PC-9 (cell line): ENCODE data around the gene SLC24A4.

ENCODE experiments used
- EZH2 ChIP-seq: fragments of 200-600 bp; sonication (generic); IDR thresholded peaks from 2 replicates; pipeline ENCODE4 v1.8.0; 2017; ENCODE audit warnings: antibody characterized with exemption, low read depth
- TF ChIP-seq, protein P1 (sequence below): fragments of 200-600 bp; sonication (generic); conservative IDR thresholded peaks from 2 replicates; pipeline ENCODE4 v1.6.1; 2017; ENCODE audit warnings: mixed run types, antibody characterized with exemption, mild to moderate bottlenecking, moderate library complexity

DNA sequence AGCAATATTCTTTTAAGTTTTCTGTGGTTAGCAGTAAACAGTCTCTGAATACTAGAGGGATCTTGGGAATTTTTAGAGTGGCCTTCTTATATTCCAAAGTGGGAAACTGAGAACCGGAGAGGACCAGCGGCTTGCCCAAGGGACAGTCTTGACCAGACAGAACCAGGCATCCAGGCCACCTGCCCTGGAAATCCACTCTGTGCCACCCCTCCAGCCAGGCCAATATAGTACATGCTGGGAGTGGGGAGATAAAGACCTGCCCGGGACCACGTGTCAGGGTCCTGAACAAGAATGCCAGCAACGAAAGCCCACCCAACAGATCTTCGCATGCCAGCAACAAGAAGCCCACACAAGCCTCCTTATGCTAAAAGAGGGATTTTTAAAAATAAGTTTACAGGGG is 141.2 kb downstream of the SLC24A4 start:
- TF ChIP-seq, protein P1, sequence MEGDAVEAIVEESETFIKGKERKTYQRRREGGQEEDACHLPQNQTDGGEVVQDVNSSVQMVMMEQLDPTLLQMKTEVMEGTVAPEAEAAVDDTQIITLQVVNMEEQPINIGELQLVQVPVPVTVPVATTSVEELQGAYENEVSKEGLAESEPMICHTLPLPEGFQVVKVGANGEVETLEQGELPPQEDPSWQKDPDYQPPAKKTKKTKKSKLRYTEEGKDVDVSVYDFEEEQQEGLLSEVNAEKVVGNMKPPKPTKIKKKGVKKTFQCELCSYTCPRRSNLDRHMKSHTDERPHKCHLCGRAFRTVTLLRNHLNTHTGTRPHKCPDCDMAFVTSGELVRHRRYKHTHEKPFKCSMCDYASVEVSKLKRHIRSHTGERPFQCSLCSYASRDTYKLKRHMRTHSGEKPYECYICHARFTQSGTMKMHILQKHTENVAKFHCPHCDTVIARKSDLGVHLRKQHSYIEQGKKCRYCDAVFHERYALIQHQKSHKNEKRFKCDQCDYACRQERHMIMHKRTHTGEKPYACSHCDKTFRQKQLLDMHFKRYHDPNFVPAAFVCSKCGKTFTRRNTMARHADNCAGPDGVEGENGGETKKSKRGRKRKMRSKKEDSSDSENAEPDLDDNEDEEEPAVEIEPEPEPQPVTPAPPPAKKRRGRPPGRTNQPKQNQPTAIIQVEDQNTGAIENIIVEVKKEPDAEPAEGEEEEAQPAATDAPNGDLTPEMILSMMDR, result no peak
- no peak for TF ChIP-seq EZH2
